ENCODE data around the gene VPS16.
"Not testable (repeated sequence)": the region's sequence is repeated elsewhere in the genome, so short reads cannot be mapped to it uniquely, and the experiment has no call there.

VPS16 gene

GRCh38 chr20:2872459-2873009, 32.0 kb downstream of the VPS16 start:
- DNase-seq: peak; percentile 91

GRCh38 chr20:2873010-2873746, 32.6 kb downstream of the VPS16 start, which contains the start of gene PTPRA:
Gene PTPRA, plus strand, starts transcription at chr20:2873481. Its CDS starts 90,797 bp downstream, at chr20:2964278.
- peak; percentile 97 for DNase-seq

GRCh38 chr20:2873747-2874041, 33.1 kb downstream of the VPS16 start:
- peak; percentile 87 for DNase-seq

GRCh38 chr20:2874456-2874855, 33.9 kb downstream of the VPS16 start:
- no peak for DNase-seq

GRCh38 chr20:2875690-2876203, 35.2 kb downstream of the VPS16 start:
- no peak for DNase-seq

DNA sequence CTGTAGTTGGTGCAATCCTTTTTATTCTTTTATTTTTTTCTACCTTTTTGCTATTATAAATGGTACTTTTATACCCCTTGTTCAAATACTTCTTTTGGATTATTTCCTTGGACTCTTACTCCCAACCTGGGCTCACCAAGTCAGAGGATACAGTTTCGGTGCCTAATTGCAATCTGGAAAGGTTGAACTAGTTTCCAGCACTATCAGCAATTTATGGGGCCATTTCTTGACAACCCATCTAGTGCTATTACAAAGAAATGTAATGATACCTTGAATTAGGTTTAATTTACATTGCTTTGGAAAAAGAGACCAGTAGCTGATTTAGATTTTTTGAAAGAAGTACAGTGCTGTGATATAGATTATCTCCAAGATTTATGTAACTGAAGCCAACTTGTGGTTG, 38.0 kb downstream of the VPS16 start:
- DNase-seq: no peak

DNA sequence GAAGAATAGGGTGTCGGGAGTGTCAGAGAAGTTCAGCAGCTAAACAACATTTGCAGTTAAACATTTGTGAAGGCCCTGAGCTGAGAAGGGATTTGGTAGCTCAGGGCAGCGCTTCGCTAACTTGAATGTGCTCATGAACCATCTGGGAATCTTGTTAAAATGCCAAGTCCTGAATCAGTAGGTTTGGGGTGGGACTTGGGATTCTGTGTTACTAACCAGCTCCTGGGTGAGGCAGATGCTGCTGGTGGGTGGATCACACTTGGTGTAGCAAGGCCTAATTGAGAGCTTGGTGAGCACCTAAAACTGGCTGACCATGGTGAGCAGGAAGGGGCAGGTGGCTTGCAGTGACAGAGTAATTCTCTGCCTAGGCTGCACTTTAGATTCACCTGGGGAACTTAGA, 38.6 kb downstream of the VPS16 start:
- no peak for DNase-seq

GRCh38 chr20:2880650-2881049, 40.1 kb downstream of the VPS16 start:
- DNase-seq: no peak

DNA sequence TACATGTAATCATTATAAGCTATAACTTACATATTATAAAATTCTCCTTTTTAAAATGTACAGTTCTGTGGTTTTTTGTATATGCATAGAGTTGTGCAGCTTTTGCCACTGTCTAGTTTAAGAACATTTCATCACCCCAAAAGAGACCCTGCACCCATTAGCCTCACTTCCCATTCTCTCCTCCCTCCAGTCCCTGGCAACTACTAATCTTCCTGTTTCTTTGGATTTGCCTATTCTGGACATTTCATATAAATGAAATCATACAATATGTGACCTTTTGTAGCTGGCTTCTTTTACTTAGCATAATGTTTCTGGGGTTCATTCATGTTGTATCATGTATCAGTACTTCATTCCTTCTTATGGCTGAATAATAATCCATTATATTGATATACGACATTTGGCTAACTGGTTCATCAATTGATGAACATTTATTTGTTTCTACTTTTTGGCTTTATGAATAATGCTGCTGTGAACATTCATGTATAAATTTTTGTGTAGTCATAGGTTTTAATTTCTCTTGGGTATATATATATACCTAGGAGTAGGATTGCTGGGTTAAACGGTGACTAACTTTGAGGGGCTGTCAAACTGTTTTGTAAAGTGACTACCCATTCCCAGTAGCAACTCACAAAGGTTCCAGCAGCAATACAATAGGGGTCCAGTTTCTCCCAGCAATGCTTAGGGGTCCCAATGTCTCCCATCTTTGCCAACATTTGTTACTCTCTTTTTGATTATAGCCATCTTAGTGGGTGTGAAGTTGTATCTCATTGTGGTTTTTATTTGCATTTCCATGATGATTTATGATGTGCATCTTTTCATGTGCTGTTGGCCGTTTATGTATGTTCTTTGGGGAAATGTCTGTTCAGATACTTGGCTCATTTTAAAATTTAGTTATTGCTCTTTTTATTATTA, 43.4 kb downstream of the VPS16 start:
- DNase-seq: no peak

GRCh38 chr20:2887715-2888114, 47.2 kb downstream of the VPS16 start:
- no peak for DNase-seq

DNA sequence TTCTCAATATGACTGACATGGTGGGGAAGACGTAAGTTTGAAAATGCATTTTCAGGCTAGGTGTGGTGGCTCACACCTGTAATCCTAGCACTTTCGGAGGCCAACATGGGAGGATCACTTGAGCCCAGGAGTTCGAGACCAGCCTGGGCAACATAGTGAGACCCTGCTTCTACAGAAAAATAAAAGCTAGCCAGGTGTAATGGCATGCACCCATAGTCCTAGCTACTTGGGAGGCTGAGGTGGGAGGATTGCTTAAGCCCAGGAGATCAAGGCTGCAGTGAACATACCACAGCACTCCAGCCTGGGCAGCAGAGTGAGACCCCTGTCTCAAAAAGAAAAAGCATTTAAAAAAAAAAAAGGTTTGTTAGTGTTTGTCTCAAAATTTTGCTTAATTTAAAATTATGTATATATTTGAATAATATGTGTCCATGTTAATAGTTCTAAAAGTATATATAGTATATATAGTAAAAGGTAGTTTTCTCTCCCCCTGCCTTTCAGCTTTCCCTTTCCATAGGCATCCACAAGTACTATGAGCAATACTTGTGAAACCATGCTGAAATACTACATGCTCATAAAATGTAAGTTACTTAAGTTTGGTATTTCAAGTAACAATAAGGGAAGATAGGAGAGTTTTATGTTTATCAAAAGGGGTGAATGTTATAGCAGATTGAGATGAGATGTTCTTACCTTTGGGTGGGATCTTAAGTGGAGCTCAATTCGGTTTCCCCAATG, 47.8 kb downstream of the VPS16 start:
- no peak for DNase-seq

- no peak for DNase-seq
Measured at GRCh38 chr20:2889209-2889608, 48.7 kb downstream of the VPS16 start.

DNA sequence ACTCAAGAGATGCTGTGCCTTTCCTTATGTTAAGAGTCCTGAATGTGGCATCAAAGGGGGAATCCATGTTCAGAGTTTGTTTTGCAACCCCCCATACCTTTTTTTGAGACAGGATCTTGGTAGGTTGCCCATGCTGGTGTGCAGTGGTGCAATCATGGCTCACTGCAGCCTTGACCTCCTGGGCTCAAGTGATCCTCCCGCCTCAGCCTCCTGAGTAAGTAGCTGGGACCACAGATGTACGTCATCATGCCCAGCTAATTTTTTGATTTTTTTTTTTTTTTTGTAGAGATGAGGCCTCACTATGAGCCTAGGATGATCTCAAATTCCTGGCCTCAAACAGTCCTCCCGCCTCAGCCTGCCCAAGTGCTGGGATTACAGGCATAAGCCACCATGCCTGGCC, 49.3 kb downstream of the VPS16 start:
- DNase-seq: no peak

DNA sequence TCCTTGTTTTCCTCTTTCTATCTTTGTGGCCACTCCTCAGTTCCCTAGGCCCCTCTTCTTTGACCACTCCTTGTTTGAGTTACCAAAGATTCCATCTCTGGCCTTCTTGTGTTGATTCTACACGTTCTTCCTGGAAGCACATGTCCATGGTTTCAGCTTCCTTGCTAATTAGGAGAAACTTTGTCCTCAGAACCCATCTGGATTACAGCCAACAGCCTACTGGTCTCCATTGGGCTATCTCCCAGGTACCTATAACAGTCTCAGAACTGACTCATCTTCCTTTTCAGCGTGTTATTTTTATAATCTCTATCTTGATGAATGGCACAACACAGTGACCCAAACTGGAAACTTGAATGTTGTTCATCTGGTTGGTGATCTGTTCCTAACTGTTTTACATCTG, 50.2 kb downstream of the VPS16 start:
- DNase-seq: no peak

DNA sequence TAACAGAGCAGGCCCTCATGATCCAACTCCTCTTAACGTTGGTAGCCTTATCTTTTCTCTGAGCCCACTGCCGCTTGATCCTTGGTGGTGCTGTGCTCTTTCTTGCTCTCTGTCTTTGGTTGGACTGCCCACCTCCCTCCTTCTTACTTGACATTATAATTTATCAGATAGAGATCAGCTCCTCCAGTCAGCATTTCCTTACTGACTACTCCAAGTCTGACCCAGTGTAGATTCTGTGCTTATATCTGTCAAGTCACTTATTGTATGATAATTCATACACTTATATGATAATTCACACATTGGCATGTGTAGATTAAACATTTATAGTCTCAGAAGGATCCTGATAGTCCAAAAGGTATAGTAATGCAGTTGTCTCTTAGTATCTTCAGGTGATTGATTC, 50.8 kb downstream of the VPS16 start:
- no peak for DNase-seq

GRCh38 chr20:2892376-2892775, 51.8 kb downstream of the VPS16 start:
- no peak for DNase-seq

- no peak for DNase-seq
Measured at GRCh38 chr20:2894221-2894620, 53.7 kb downstream of the VPS16 start.

DNA sequence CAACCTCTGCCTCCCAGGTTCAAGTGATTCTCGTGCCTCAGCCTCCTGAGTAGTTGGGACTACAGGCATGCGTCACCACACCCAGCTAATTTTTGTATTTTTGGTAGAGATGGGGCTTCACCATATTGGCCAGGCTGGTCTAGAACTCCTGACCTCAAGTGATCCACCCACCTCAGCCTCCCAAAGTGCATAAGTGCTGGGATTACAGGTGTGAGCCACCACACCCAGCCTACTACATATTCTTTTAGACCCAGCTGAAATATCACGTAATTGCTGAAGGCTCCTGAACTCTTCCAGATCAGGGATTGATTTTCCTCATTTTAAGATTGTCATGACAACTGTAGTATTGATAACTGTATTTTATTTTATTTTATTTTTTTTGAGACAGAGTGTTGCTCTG, 54.6 kb downstream of the VPS16 start:
- DNase-seq: not testable (repeated sequence)

DNA sequence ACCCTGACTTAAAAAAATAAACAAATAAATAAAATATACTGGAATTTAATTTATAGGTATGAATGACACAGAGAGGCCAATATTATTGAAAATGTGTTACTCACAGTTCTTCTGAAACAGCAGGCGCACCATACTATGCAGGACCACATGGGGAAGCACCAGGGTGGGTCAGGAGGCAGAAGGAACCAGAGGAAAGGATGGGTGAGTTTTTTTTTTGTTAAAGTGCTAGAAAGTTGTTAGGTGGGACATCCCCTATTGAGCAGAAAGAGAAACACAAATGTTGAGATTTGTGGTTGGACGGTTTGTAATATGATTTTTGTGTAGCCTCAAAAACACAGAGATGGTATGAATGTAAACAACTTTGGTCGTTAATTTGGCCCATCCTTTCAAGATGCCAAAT, 58.7 kb downstream of the VPS16 start:
- DNase-seq: no peak

- DNase-seq: no peak
Measured at GRCh38 chr20:2900845-2901592, 60.5 kb downstream of the VPS16 start.

GRCh38 chr20:2902291-2902690, 61.7 kb downstream of the VPS16 start:
- no peak for DNase-seq

DNA sequence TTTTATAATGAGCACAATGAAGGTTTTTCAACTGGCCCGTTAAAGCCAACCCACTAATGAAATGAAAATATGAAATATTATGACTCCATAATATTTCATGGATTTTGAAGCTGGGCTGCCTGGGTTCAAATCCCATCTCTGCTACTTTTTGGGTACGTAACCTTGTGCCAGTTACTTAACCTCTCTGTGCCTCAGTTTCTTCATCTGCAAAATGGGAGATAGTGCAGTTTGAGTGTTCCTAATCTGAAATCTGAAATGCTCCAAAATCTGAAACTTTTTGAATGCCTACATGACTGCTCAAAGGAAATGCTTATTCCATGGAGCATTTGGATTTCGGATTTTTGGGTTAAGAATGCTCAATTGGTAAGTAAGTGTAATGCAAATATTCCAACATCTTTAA, 62.3 kb downstream of the VPS16 start:
- DNase-seq: no peak

Measured in activated effector memory CD4-positive, alpha-beta T cell treated with anti-CD3 and anti-CD28 coated beads, Interleukin-2, amount 50 U/mL, for 16 hours (primary cell).